ENCODE results near the gene PCNT.

Gene PCNT

DNA sequence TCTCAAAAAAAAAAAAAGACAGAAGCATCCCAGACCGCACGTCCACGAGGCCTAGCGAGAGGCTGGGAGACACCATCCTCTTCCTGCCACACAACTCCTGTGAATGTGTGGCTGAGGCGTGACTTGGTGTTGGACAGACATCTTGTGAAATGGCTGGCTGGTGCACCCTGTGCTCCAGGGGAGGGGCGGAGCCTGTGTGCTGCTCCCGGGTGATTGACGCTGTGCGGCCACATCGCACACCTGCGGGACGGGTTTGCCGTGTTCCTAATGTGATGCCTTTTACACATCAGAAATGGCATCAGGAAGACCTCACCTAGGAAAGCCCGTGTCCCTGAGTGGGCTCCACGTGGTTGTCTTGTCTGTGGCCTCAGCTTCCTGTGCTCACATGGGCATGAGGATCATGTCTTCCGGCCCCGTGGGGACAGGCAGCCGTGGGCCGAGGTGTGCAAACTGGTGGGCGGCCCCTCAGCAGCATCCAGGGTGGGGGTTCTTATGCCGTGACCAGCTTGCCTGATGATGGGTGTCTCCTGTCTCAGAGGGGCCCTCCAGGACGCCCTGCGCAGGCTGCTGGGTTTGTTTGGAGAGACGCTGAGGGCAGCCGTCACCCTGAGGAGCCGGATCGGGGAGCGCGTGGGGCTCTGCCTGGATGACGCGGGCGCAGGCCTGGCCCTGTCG is 64.4 kb downstream of the PCNT start:
- Histone ChIP-seq H3K79me2 (ENCODE audit: control insufficient read depth, low read length) (peaks cover 29% of the 10 kb centered on the region), H3K4me3 (ENCODE audit: low read length) (no peak overlapping the region), H3K4me2 (ENCODE audit: low read length) (no peak overlapping the region), H3F3A (ENCODE audit: control insufficient read depth, insufficient read depth) (no peaks in the 10 kb centered on the region), H3K27me3 (ENCODE audit: control insufficient read depth, low read length) (no peaks in the 10 kb centered on the region), H3K9me2 (replicated peaks; ENCODE audit: control insufficient read depth, low read length) (no peaks in the 10 kb centered on the region), H4K20me1 (ENCODE audit: control insufficient read depth, insufficient read depth, low read depth, low read length) (no peaks in the 10 kb centered on the region), H3K36me3 (ENCODE audit: control insufficient read depth, low read length) (peaks cover 55% of the 10 kb centered on the region), H3K27ac (ENCODE audit: low read depth, low read length) (no peak overlapping the region), H3K4me1 (ENCODE audit: control insufficient read depth, low read length) (no peaks in the 10 kb centered on the region), H3K9me3 (ENCODE audit: control insufficient read depth, insufficient read depth, low read length) (peaks cover 3% of the 10 kb centered on the region; the same call in 1 of the 2 replicates)
- TF ChIP-seq, protein P1, sequence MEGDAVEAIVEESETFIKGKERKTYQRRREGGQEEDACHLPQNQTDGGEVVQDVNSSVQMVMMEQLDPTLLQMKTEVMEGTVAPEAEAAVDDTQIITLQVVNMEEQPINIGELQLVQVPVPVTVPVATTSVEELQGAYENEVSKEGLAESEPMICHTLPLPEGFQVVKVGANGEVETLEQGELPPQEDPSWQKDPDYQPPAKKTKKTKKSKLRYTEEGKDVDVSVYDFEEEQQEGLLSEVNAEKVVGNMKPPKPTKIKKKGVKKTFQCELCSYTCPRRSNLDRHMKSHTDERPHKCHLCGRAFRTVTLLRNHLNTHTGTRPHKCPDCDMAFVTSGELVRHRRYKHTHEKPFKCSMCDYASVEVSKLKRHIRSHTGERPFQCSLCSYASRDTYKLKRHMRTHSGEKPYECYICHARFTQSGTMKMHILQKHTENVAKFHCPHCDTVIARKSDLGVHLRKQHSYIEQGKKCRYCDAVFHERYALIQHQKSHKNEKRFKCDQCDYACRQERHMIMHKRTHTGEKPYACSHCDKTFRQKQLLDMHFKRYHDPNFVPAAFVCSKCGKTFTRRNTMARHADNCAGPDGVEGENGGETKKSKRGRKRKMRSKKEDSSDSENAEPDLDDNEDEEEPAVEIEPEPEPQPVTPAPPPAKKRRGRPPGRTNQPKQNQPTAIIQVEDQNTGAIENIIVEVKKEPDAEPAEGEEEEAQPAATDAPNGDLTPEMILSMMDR (IDR thresholded peaks at IDR 0.05; ENCODE audit: low read depth, low read length, poor library complexity, severe bottlenecking): no peak
- TF ChIP-seq EZH2phosphoT487 (IDR thresholded peaks at IDR 0.05; ENCODE audit: borderline replicate concordance, low read length): no peak

GRCh38 chr21:46388896-46389295 is 64.9 kb downstream of the PCNT start:
- no peak overlapping the region for H3K4me3 ChIP-seq (ENCODE audit: low read length)
- no peaks in the 10 kb centered on the region for H4K20me1 ChIP-seq (ENCODE audit: control insufficient read depth, insufficient read depth, low read depth, low read length)
- no peak overlapping the region for H3K27ac ChIP-seq (ENCODE audit: low read depth, low read length)
- no peaks in the 10 kb centered on the region for H3K9me2 ChIP-seq (replicated peaks; ENCODE audit: control insufficient read depth, low read length)
- H3K36me3 ChIP-seq (ENCODE audit: control insufficient read depth, low read length): peaks cover 54% of the 10 kb centered on the region
- H3K4me2 ChIP-seq (ENCODE audit: low read length): no peak overlapping the region
- TF ChIP-seq EZH2phosphoT487 (IDR thresholded peaks at IDR 0.05; ENCODE audit: borderline replicate concordance, low read length): no peak
- TF ChIP-seq, protein P1 (IDR thresholded peaks at IDR 0.05; ENCODE audit: low read depth, low read length, poor library complexity, severe bottlenecking): no peak
- H3K27me3 ChIP-seq (ENCODE audit: control insufficient read depth, low read length): no peaks in the 10 kb centered on the region
- H3K79me2 ChIP-seq (ENCODE audit: control insufficient read depth, low read length): peaks cover 24% of the 10 kb centered on the region
- no peaks in the 10 kb centered on the region for H3K9me3 ChIP-seq (ENCODE audit: control insufficient read depth, insufficient read depth, low read length)
- no peaks in the 10 kb centered on the region for H3K4me1 ChIP-seq (ENCODE audit: control insufficient read depth, low read length)
- H3F3A ChIP-seq (ENCODE audit: control insufficient read depth, insufficient read depth): no peaks in the 10 kb centered on the region

DNA sequence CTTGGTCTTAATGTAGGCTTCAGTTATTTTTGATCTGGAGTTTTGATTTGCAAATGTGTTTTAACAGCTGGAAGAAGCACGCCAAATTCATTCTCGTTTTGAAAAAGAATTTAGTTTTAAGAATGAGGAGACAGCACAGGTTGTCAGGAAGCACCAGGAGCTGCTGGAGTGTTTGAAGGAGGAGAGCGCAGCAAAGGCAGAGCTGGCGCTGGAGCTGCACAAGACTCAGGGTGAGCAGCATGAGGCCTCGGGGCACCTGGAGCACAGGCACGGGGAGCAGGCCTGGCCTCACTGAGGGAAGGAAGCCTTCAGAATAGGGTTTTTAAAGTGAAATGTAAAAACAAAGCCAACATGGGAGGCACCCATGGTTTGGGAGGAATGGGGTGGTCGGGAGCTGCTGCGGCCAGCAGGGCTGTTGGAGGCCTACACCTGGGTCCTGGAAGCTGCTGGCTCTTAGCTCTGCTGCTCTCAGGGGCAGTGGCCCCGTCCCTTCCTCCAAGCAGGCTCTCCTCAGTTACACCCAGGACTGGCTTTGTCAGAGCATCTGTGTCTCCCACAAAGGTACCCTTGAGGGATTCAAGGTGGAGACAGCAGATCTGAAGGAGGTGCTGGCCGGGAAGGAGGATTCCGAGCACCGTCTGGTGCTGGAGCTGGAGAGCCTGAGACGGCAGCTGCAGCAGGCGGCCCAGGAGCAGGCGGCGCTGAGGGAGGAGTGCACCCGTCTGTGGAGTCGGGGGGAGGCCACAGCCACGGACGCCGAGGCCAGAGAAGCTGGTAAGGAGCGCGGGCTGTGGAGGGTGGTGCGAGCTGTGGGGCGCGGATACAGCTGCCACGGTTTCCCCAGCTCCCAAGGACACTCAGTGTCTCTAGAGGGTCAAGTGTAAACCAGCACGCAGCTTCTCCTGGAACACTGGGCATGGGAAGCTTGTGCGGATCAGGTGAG is 66.9 kb downstream of the PCNT start:
- Histone ChIP-seq H3K27me3 (ENCODE audit: control insufficient read depth, low read length) (no peaks in the 10 kb centered on the region), H3K79me2 (ENCODE audit: control insufficient read depth, low read length) (peaks cover 6% of the 10 kb centered on the region), H3K9me2 (replicated peaks; ENCODE audit: control insufficient read depth, low read length) (no peaks in the 10 kb centered on the region), H3K27ac (ENCODE audit: low read depth, low read length) (no peak overlapping the region), H3K4me1 (ENCODE audit: control insufficient read depth, low read length) (no peaks in the 10 kb centered on the region), H3K36me3 (ENCODE audit: control insufficient read depth, low read length) (peaks cover 48% of the 10 kb centered on the region), H3K9me3 (ENCODE audit: control insufficient read depth, insufficient read depth, low read length) (no peaks in the 10 kb centered on the region), H3F3A (ENCODE audit: control insufficient read depth, insufficient read depth) (no peaks in the 10 kb centered on the region), H4K20me1 (ENCODE audit: control insufficient read depth, insufficient read depth, low read depth, low read length) (no peaks in the 10 kb centered on the region), H3K4me3 (ENCODE audit: low read length) (no peak overlapping the region), H3K4me2 (ENCODE audit: low read length) (no peak overlapping the region)
- TF ChIP-seq, protein P1 (IDR thresholded peaks at IDR 0.05; ENCODE audit: low read depth, low read length, poor library complexity, severe bottlenecking): no peak
- TF ChIP-seq EZH2phosphoT487 (IDR thresholded peaks at IDR 0.05; ENCODE audit: borderline replicate concordance, low read length): no peak

Data from DOHH2 (cell line).